H9 (cell line): Measurements from ENCODE around the gene DPH3. TPM values are rescaled to one million over a fixed set of nuclear protein-coding genes. Genes with fewer than 3 reads are reported as not detected.

Experiments
- DNase-seq: peaks from one replicate; pipeline ENCODE4 v3.0.0-alpha.2; 2017
- H2AFZ ChIP-seq: one replicate; pipeline ENCODE4 v1.6.1; 2013; ENCODE audit warnings: mild to moderate bottlenecking, low read length, control low read depth, moderate library complexity
- H2AK5ac ChIP-seq: 2 replicates; pipeline ENCODE4 v1.6.1; 2013; ENCODE audit warnings: low read length, control low read depth, mixed read lengths; ENCODE audit not compliant: insufficient read length
- H2BK120ac ChIP-seq: one replicate; pipeline ENCODE4 v1.6.1; 2013; ENCODE audit warnings: low read depth, mild to moderate bottlenecking, low read length, control low read depth, inconsistent platforms; ENCODE audit not compliant: poor library complexity, severe bottlenecking
- H2BK12ac ChIP-seq: 2 replicates; pipeline ENCODE4 v1.6.1; 2013; ENCODE audit warnings: low read length, control low read depth, mixed read lengths, low read depth; ENCODE audit not compliant: insufficient read length
- H2BK15ac ChIP-seq: 2 replicates; pipeline ENCODE4 v1.6.1; 2013; ENCODE audit warnings: low read depth, low read length, control low read depth
- H2BK20ac ChIP-seq: one replicate; pipeline ENCODE4 v1.6.1; 2013; ENCODE audit warnings: low read depth, mild to moderate bottlenecking, low read length, control low read depth, inconsistent platforms; ENCODE audit not compliant: poor library complexity, severe bottlenecking
- H2BK5ac ChIP-seq: 2 replicates; pipeline ENCODE4 v1.6.1; 2013; ENCODE audit warnings: low read length, control low read depth, mixed read lengths; ENCODE audit not compliant: insufficient read length
- H3K14ac ChIP-seq: 2 replicates; pipeline ENCODE4 v1.6.1; 2013; ENCODE audit warnings: low read length, control low read depth; ENCODE audit not compliant: insufficient read depth
- H3K18ac ChIP-seq: 2 replicates; pipeline ENCODE4 v1.6.1; 2013; ENCODE audit warnings: low read depth, mild to moderate bottlenecking, mixed read lengths, low read length, control low read depth; ENCODE audit not compliant: insufficient read length
- H3K23ac ChIP-seq: 2 replicates; pipeline ENCODE4 v1.6.1; 2013; ENCODE audit warnings: low read length, control low read depth, mixed read lengths, low read depth; ENCODE audit not compliant: insufficient read length
- H3K23me2 ChIP-seq: 2 replicates; pipeline ENCODE4 v1.6.1; 2013; ENCODE audit warnings: low read depth, mild to moderate bottlenecking, mixed read lengths, low read length, control low read depth; ENCODE audit not compliant: insufficient read length, poor library complexity, severe bottlenecking
- H3K27ac ChIP-seq: 2 replicates; pipeline ENCODE4 v1.5.1; 2013; ENCODE audit warnings: low read length, control low read depth, mixed read lengths, low read depth; ENCODE audit not compliant: insufficient read length
- H3K27me3 ChIP-seq: 2 replicates; pipeline ENCODE4 v1.6.1; 2013; ENCODE audit warnings: low read length, control low read depth, inconsistent platforms; ENCODE audit not compliant: insufficient read depth
- H3K4ac ChIP-seq: 2 replicates; pipeline ENCODE4 v1.6.1; 2013; ENCODE audit warnings: low read depth, mild to moderate bottlenecking, control low read depth, inconsistent platforms, low read length, moderate library complexity
- H3K4me1 ChIP-seq: 2 replicates; pipeline ENCODE4 v1.6.1; 2013; ENCODE audit warnings: low read length, control low read depth, inconsistent platforms; ENCODE audit not compliant: insufficient read depth
- H3K4me2 ChIP-seq: 2 replicates; pipeline ENCODE4 v1.6.1; 2013; ENCODE audit warnings: low read length, control low read depth, mixed read lengths; ENCODE audit not compliant: insufficient read length, insufficient read depth
- H3K56ac ChIP-seq: 2 replicates; pipeline ENCODE4 v1.6.1; 2013; ENCODE audit warnings: low read depth, mild to moderate bottlenecking, mixed read lengths, low read length, control low read depth; ENCODE audit not compliant: insufficient read length
- H3K79me1 ChIP-seq: 2 replicates; pipeline ENCODE4 v1.6.1; 2013; ENCODE audit warnings: low read depth, mild to moderate bottlenecking, moderate library complexity, low read length, control low read depth, inconsistent platforms; ENCODE audit not compliant: insufficient read depth, poor library complexity, severe bottlenecking
- H3K79me2 ChIP-seq: 2 replicates; pipeline ENCODE4 v1.6.1; 2013; ENCODE audit warnings: low read length, control low read depth, inconsistent platforms; ENCODE audit not compliant: insufficient read depth
- H3K9ac ChIP-seq: 2 replicates; pipeline ENCODE4 v1.6.1; 2013; ENCODE audit warnings: low read length, control low read depth, mixed read lengths; ENCODE audit not compliant: insufficient read length; ENCODE audit errors: extremely low read depth
- H3K9me3 ChIP-seq: one replicate; pipeline ENCODE4 v1.6.1; 2013; ENCODE audit warnings: low read depth, low read length, inconsistent platforms; ENCODE audit not compliant: control insufficient read depth
- H3T11ph ChIP-seq: one replicate; pipeline ENCODE4 v1.6.1; 2013; ENCODE audit warnings: mild to moderate bottlenecking, low read length, control low read depth, inconsistent platforms
- H4K20me1 ChIP-seq: one replicate; pipeline ENCODE4 v1.6.1; 2013; ENCODE audit not compliant: control insufficient read depth, insufficient read length, insufficient read depth
- H4K5ac ChIP-seq: 2 replicates; pipeline ENCODE4 v1.6.1; 2013; ENCODE audit warnings: low read depth, mild to moderate bottlenecking, mixed read lengths, low read length, control low read depth; ENCODE audit not compliant: insufficient read length
- H4K8ac ChIP-seq: replicated peaks from 2 replicates; pipeline ENCODE4 v1.6.1; 2013; ENCODE audit warnings: low read length, control low read depth, mixed read lengths, low read depth; ENCODE audit not compliant: insufficient read length
- H4K91ac ChIP-seq: 2 replicates; pipeline ENCODE4 v1.6.1; 2013; ENCODE audit warnings: low read depth, mild to moderate bottlenecking, moderate library complexity, mixed read lengths, low read length, control low read depth; ENCODE audit not compliant: insufficient read length
- H3K27ac Mint-ChIP-seq, 3 experiments: 2 replicates in 2 of 3; 3 replicates in 1 of 3; pipeline ENCODE4 v1.8.0; 2020 to 2021; ENCODE audit warnings: mixed read lengths in 3 of 3, mild to moderate bottlenecking in 1 of 3, moderate library complexity in 1 of 3
- H3K27me3 Mint-ChIP-seq: 2 replicates; pipeline ENCODE4 v1.8.0; 2021; ENCODE audit warnings: low read depth, mild to moderate bottlenecking, moderate library complexity, mixed read lengths
- H3K36me3 Mint-ChIP-seq, 3 experiments: 2 replicates in 2 of 3; 3 replicates in 1 of 3; pipeline ENCODE4 v1.8.0; 2020 to 2021; ENCODE audit warnings: low read depth in 3 of 3, mixed read lengths in 3 of 3; ENCODE audit not compliant: insufficient read depth in 1 of 3
- H3K4me1 Mint-ChIP-seq, 2 experiments: 2 replicates each; pipeline ENCODE4 v1.8.0; 2020; ENCODE audit warnings: mixed read lengths in 2 of 2
- H3K4me3 Mint-ChIP-seq, 2 experiments: 2 replicates in 1 of 2; 3 replicates in 1 of 2; pipeline ENCODE4 v1.8.0; 2020 to 2021; ENCODE audit warnings: mild to moderate bottlenecking in 2 of 2, mixed read lengths in 2 of 2, moderate library complexity in 1 of 2
- H3K9me3 Mint-ChIP-seq, 2 experiments: 2 replicates in 1 of 2; 3 replicates in 1 of 2; pipeline ENCODE4 v1.8.0; 2020; ENCODE audit warnings: mild to moderate bottlenecking in 2 of 2, mixed read lengths in 2 of 2, moderate library complexity in 1 of 2
- CTCF ChIP-seq: fragments of 200-600 bp; sonication (generic); conservative IDR thresholded peaks from 3 replicates; pipeline ENCODE4 v1.8.0; 2021; ENCODE audit warnings: antibody characterized with exemption, mild to moderate bottlenecking
- WGBS: extraction: QIAGEN DNeasy Blood & Tissue Kit; methylation state at CpG from one replicate; pipeline ENCODE4 v1.1.7; 2013; ENCODE audit warnings: missing lambda C conversion rate, low lambda C conversion rate, mixed read lengths; ENCODE audit not compliant: insufficient read length; ENCODE audit errors: extremely low coverage; 5-methylcytosine and 5-hydroxymethylcytosine counted together
- total RNA-seq: library from RNA; stranded (reverse); gene quantifications from 2 replicates; pipeline ENCODE4 v1.2.1, GENCODE V29; 2021

Gene DPH3
- total RNA-seq, 1 experiment from 2014 or later, result 36.2 TPM

DNA sequence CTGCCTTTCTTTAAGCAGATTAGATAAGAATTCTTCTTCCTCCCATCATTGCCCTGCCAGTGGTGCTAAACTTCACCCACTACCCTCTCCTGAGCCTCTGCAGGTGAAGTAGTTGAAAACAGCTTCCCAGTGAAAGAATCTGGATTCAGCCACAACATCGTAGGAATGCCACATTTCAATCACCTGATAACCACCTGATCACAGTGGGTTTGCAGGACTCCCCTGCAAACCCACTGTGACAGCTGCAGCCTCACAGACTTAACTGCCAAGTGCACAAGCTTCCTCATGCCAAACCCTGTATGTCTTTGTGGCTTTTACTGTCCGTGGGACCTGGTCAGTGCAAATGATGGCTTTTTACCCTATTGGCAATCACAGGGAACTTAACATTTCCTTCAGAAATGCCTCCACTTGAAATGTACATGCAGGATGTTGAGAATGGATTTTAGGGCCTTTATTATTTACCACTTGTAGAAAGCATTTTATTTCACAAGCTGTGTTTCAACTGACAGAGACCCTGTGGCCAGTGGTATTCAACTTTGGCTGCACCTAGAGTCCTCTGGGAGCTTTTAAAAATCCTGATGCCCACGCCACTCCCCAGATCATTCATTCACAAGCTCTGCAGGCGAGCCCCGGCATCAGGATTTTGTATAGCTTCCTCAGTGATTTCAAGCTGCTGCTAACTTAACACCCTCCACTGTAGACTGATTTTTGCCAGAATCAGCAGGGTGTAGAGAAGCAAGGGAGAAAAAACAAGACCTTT, 49.3 kb upstream of the DPH3 start:
- H4K20me1 ChIP-seq, result no peaks in the 10 kb centered on the region
- DNase-seq, result no peak
- H3K4me2 ChIP-seq, result no peak overlapping the region

More for the DNA sequence above, 49.3 kb upstream of the DPH3 start:
- Histone ChIP-seq H4K8ac (no peak overlapping the region), H3K4me1 (no peaks in the 10 kb centered on the region), H2BK15ac (no peak overlapping the region), H2AK5ac (no peak overlapping the region), H2BK12ac (no peak overlapping the region), H3K18ac (no peak overlapping the region), H3K27ac (no peak overlapping the region), H2BK120ac (no peak overlapping the region), H3K14ac (no peak overlapping the region), H3K79me2 (no peaks in the 10 kb centered on the region; the same call in 1 of the 2 replicates), H3K23ac (no peak overlapping the region), H3K27me3 (no peaks in the 10 kb centered on the region), H2AFZ (no peak overlapping the region), H3K4ac (no peak overlapping the region), H3K23me2 (no peaks in the 10 kb centered on the region), H3K9me3 (no peaks in the 10 kb centered on the region), H3K79me1 (no peaks in the 10 kb centered on the region), H3T11ph (no peak overlapping the region), H4K91ac (no peak overlapping the region), H3K9ac (no peak overlapping the region), H4K5ac (no peak overlapping the region), H2BK5ac (no peak overlapping the region), H3K56ac (no peak overlapping the region), H2BK20ac (no peak overlapping the region)
- no peaks in the 10 kb centered on the region for H3K9me3 Mint-ChIP-seq
- no peak overlapping the region for H3K4me3 Mint-ChIP-seq
- WGBS, result no CpG with 5 or more reads among the region's 5 CpGs
- TF ChIP-seq CTCF, result no peak
- H3K27ac Mint-ChIP-seq, result peak overlapping the region in 1 of 3 experiments; percentile 53; a peak in 1 of 7 replicates
- H3K4me1 Mint-ChIP-seq, result peaks cover 11 to 13% of the 10 kb centered on the region in 2 experiments
- H3K36me3 Mint-ChIP-seq, result peaks cover 0 to 24% (median 0%) of the 10 kb centered on the region in 3 experiments; a peak in 3 of 7 replicates
- H3K27me3 Mint-ChIP-seq, result no peaks in the 10 kb centered on the region
